ENCODE data around the gene PARN. TPM values are rescaled to one million over a fixed set of nuclear protein-coding genes. Genes with fewer than 3 reads are reported as not detected.

The PARN gene
- total RNA-seq, 2 donors from 2014 or later, result 19.5 to 26.0 TPM

GRCh38 chr16:14452066-14452465 is 178.0 kb downstream of the PARN start:
- Histone ChIP-seq H3K4me1 (peaks cover 4 to 10% of the 10 kb centered on the region in 2 donors), H3K4me3 (no peak overlapping the region), H3K27ac (no peak overlapping the region), H3K9me3 (no peaks in the 10 kb centered on the region), H3K27me3 (no peaks in the 10 kb centered on the region), H3K36me3 (no peaks in the 10 kb centered on the region)
- no peak for DNase-seq (ENCODE audit: low spot score)
- TF ChIP-seq CTCF (IDR thresholded peaks at IDR 0.05), result no peak

- Histone ChIP-seq H3K4me3 (no peak overlapping the region), H3K36me3 (no peaks in the 10 kb centered on the region), H3K27me3 (no peaks in the 10 kb centered on the region), H3K4me1 (peaks cover 4 to 10% of the 10 kb centered on the region in 2 donors), H3K27ac (no peak overlapping the region), H3K9me3 (no peaks in the 10 kb centered on the region)
- no peak for TF ChIP-seq CTCF (IDR thresholded peaks at IDR 0.05)
- DNase-seq (ENCODE audit: low spot score), result no peak
Measured at GRCh38 chr16:14450846-14451245, 179.2 kb downstream of the PARN start.

GRCh38 chr16:14449790-14450480 is 180.1 kb downstream of the PARN start:
- no peak for DNase-seq (ENCODE audit: low spot score)
- no peaks in the 10 kb centered on the region for H3K36me3 ChIP-seq
- no peak for TF ChIP-seq CTCF (IDR thresholded peaks at IDR 0.05)
- no peaks in the 10 kb centered on the region for H3K27me3 ChIP-seq
- no peaks in the 10 kb centered on the region for H3K9me3 ChIP-seq
- no peak overlapping the region for H3K4me3 ChIP-seq
- H3K27ac ChIP-seq, result no peak overlapping the region
- H3K4me1 ChIP-seq, result peaks cover 4 to 10% of the 10 kb centered on the region in 2 donors

- no peaks in the 10 kb centered on the region for H3K9me3 ChIP-seq
- no peak overlapping the region for H3K27ac ChIP-seq
- H3K4me1 ChIP-seq, result peaks cover 4 to 10% of the 10 kb centered on the region in 2 donors
- no peak for TF ChIP-seq CTCF (IDR thresholded peaks at IDR 0.05)
- H3K4me3 ChIP-seq, result no peak overlapping the region
- H3K36me3 ChIP-seq, result no peaks in the 10 kb centered on the region
- DNase-seq (ENCODE audit: low spot score), result no peak
- no peaks in the 10 kb centered on the region for H3K27me3 ChIP-seq
Measured at GRCh38 chr16:14449334-14449733, 180.7 kb downstream of the PARN start.

- no peak for TF ChIP-seq CTCF (IDR thresholded peaks at IDR 0.05)
- H3K27ac ChIP-seq, result no peak overlapping the region
- H3K4me1 ChIP-seq, result peaks cover 4 to 10% of the 10 kb centered on the region in 2 donors
- H3K4me3 ChIP-seq, result no peak overlapping the region
- no peaks in the 10 kb centered on the region for H3K27me3 ChIP-seq
- no peaks in the 10 kb centered on the region for H3K9me3 ChIP-seq
- no peaks in the 10 kb centered on the region for H3K36me3 ChIP-seq
- DNase-seq (ENCODE audit: low spot score), result no peak
Measured at GRCh38 chr16:14448879-14449278, 181.2 kb downstream of the PARN start.

- Histone ChIP-seq H3K27me3 (no peaks in the 10 kb centered on the region), H3K4me3 (no peak overlapping the region), H3K27ac (no peak overlapping the region), H3K36me3 (no peaks in the 10 kb centered on the region), H3K4me1 (peaks cover 4 to 10% of the 10 kb centered on the region in 2 donors), H3K9me3 (no peaks in the 10 kb centered on the region)
- TF ChIP-seq CTCF (IDR thresholded peaks at IDR 0.05), result no peak
- no peak for DNase-seq (ENCODE audit: low spot score)
Measured at GRCh38 chr16:14447783-14448182, 182.3 kb downstream of the PARN start.
